ENCODE measurements around the gene MTX1. TPM values are rescaled to one million over a fixed set of nuclear protein-coding genes. Genes with fewer than 3 reads are reported as not detected.
A peak's percentile ranks its signal among the peaks of the same experiment; 100 is the strongest.

Gene MTX1
- total and polyA plus RNA-seq, 9 of the 15 experiments (the other 6 are each of a cell fraction or from before 2014, with no cell fraction given) = 29.1 to 98.4 (median 66.9) TPM

DNA sequence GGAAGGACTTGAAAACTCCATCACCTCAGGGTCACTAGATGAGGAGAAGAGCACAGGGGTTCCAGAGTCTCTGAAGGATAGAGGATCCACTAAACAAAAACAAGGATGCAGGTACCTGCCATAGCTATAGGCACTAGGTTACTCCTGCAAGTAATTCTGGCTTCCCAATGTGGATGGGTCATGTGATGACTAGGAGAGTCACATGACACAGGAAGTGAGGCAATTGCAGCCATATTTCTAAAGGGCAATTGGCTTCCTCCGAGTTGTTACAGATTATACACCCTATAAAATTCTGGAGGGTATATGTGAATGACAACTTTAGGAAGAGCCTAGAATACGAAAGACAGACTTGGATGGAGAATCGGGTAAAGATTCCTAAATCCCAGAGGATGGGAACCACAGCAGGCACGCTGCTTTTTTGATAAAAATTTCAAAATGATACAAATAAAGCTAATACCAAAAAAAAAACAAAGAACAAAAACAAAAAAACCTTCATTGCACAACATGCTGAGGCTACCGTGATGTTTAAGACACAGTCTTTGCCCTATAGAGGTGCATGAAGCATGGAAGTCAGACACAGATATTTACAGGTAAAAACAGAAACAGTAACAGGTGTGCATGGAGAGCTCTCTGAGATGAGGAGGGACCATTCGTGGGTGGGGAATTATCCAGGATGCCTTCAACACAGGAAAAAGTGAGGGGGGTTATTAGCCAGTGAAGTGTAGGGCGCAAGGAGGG lies 10.5 kb downstream of the MTX1 start (continued):
- TF ChIP-seq, protein P1, sequence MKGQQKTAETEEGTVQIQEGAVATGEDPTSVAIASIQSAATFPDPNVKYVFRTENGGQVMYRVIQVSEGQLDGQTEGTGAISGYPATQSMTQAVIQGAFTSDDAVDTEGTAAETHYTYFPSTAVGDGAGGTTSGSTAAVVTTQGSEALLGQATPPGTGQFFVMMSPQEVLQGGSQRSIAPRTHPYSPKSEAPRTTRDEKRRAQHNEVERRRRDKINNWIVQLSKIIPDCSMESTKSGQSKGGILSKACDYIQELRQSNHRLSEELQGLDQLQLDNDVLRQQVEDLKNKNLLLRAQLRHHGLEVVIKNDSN (CRISPR knock-in tag; IDR thresholded peaks at IDR 0.05) = peak; percentile 98
- no peak for TF ChIP-seq CCNT2 (IDR thresholded peaks at IDR 0.05; ENCODE audit: borderline replicate concordance, extremely low read depth, insufficient read length, low read depth, low read length)
- TF ChIP-seq ZNF76 (CRISPR knock-in tag; IDR thresholded peaks at IDR 0.05; ENCODE audit: borderline replicate concordance) = no peak
- TF ChIP-seq MIER1 (IDR thresholded peaks at IDR 0.05; ENCODE audit: low read depth) = peak; percentile 17; the same call in 1 of the 2 replicates
- 0 out of 2 replicates have a peak, but pooled peaks have one; percentile 64 for TF ChIP-seq ZNF175 (CRISPR knock-in tag; IDR thresholded peaks at IDR 0.05; ENCODE audit: low read depth)
- TF ChIP-seq PHF20 (IDR thresholded peaks at IDR 0.05; ENCODE audit: partially characterized antibody) = peak; percentile 97
- TF ChIP-seq NR2C1 (IDR thresholded peaks at IDR 0.05) = peak; percentile 76
- peak; percentile 71 for TF ChIP-seq NR2C1 (tag; IDR thresholded peaks at IDR 0.05)
- peak; percentile 95 for TF ChIP-seq REST (IDR thresholded peaks at IDR 0.05; ENCODE audit: borderline replicate concordance)
- TF ChIP-seq REST (CRISPR knock-in tag; IDR thresholded peaks at IDR 0.05; ENCODE audit: low read depth) = no peak

All from K562 (cell line).